H54 (cell line): ENCODE results near the gene ZNF678.
A peak's percentile ranks its signal among the peaks of the same experiment; 100 is the strongest.
"Not testable (repeated sequence)": the region's sequence is repeated elsewhere in the genome, so short reads cannot be mapped to it uniquely, and the experiment has no call there.

Experiments
- DNase-seq: peaks from one replicate; pipeline ENCODE4 v3.0.0; 2011; ENCODE audit warnings: low spot score, mixed read lengths; ENCODE audit not compliant: insufficient read length
- FAIRE-seq: peaks from 3 replicates; lab custom pipeline; 2011; peaks lifted over from hg19 to GRCh38; lab: Jason Lieb, UNC
- POLR2A ChIP-seq: IDR thresholded peaks from 2 replicates; pipeline ENCODE4 v1.6.1; 2011; ENCODE audit warnings: low read depth, mild to moderate bottlenecking, low read length

The ZNF678 gene

DNA sequence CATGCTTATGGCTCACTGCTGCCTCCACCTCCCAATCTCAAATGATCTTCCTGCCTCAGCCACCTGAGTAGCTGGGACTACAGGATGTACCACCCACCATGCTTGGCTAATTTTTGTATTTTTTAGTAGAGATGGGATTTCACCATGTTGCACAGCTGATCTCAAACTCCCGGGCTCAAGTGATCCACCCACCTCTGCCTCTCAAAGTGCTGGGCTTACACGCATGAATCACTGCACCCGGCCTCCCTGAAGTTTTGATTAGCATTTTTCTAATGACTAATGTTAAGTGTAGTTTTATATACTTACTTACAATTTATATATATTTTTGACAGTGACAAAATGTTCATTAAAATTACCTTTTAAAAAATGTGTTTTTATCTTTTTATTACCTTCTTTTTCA is 41.1 kb downstream of the ZNF678 start:
- TF ChIP-seq POLR2A, result no peak
- FAIRE-seq, result no peak

DNA sequence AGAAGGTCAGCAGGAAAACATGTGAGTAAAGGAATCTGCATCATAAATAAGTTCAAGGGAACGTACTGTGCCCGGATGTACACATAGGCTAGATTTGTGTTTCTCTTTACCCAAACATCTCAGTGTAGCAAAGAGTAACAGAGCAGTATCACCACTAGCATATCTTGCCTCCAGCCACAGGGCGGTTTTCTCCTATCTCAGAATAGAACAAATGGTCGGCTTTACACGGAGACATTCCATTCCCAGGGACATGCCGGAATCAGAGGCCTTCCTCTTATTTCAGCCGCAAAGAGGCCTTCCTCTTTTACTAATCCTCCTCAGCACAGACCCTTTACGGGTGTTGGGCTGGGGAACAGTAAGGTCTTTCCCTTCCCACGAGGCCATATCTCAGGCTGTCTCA is 42.9 kb downstream of the ZNF678 start:
- not testable (repeated sequence) for DNase-seq, FAIRE-seq

More for the DNA sequence above, 41.1 kb downstream of the ZNF678 start:
- DNase-seq, result no peak

DNA sequence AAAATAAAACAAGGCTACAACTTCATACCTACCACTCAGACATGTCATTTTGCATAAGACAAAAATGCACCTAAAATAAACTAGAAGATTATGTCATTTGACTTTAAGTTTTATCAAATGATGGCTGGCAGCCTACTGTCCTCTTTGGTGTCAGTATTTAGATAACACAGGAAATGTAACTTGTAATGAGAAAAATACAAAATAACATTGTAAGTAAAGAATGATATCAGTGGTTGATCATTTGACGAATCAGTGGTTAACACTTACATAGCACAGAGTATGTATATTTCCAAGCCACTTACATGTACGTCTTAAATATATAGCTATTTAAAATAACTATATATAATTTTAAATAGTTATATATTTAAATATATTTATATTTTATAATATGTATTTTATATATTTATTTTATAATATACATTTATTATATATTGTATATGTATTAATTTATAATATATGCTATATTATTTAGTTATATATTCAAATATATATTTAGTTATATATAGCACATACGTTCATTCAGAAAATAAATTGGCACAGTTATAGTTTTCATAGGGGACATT is 44.1 kb downstream of the ZNF678 start:
- DNase-seq, result no peak
- FAIRE-seq, result no peak
- no peak for TF ChIP-seq POLR2A

GRCh38 chr1:227612658-227613057 is 49.3 kb downstream of the ZNF678 start:
- no peak for TF ChIP-seq POLR2A
- no peak for FAIRE-seq
- no peak for DNase-seq

GRCh38 chr1:227613526-227613925 is 50.2 kb downstream of the ZNF678 start:
- FAIRE-seq (no peak), DNase-seq (no peak)
- TF ChIP-seq POLR2A, result no peak

GRCh38 chr1:227621211-227621610 is 57.9 kb downstream of the ZNF678 start:
- no peak for FAIRE-seq
- DNase-seq, result peak; percentile 11
- no peak for TF ChIP-seq POLR2A

DNA sequence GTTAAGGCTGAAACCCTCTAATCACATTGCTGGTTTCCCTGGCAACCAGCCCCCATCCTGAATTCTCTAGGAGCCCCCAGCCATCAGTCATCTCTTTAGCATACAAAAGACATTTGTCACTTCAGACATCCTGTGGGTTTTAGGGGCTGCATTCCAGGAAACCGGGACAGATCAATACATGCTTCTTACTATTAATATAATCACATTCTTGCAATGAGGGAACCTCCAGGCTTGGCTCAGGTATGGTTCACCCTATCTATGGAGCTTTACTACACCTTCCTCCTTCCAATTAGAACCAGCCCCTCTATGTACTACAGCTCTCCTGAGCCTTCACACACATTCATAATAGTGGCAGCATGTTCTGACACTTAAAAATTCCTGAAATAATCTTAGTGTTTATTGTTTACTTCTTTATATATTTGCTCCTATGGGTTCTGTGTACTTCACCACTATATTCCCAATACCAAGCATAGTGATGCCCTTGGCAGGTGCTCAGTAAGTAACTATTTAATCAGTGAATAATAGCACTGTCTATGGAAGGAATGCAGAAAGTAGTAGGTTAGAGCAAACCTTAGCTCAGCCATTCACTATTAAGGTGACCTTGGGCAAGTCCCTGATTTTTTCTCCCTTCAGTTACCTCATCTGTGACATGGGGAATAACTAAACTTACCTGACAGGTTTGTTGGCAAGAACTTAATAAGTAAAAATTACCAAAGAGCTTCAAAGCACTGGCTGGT is 59.6 kb downstream of the ZNF678 start:
- no peak for DNase-seq
- no peak for FAIRE-seq
- TF ChIP-seq POLR2A, result no peak

DNA sequence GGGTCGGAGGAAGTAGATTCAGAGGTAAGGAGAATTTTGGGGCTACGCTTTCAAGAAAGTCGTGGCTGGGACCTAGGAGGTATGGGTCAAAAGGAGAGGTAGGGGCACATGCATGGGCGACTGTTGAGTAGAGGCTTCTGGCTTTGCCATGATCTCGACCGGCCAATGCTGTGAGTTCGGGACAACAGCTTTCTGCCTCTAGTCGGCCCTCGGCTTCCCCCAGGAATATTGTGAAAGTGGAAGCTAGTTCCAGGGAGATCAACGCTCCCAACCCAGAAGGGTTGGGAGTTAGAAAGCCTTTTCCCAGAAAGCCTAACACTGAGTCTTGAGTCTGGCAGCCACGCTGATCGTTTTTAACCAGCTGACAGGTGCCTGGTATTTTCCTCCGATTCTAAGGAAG is 69.0 kb downstream of the ZNF678 start:
- TF ChIP-seq POLR2A, result no peak
- FAIRE-seq, result no peak
- DNase-seq, result no peak

- no peak for TF ChIP-seq POLR2A
- FAIRE-seq (no peak), DNase-seq (no peak)
These were observed 72.2 kb downstream of the ZNF678 start for GRCh38 chr1:227635596-227635995.

GRCh38 chr1:227654431-227654830 is 91.1 kb downstream of the ZNF678 start:
- FAIRE-seq, result no peak
- TF ChIP-seq POLR2A, result no peak
- no peak for DNase-seq

DNA sequence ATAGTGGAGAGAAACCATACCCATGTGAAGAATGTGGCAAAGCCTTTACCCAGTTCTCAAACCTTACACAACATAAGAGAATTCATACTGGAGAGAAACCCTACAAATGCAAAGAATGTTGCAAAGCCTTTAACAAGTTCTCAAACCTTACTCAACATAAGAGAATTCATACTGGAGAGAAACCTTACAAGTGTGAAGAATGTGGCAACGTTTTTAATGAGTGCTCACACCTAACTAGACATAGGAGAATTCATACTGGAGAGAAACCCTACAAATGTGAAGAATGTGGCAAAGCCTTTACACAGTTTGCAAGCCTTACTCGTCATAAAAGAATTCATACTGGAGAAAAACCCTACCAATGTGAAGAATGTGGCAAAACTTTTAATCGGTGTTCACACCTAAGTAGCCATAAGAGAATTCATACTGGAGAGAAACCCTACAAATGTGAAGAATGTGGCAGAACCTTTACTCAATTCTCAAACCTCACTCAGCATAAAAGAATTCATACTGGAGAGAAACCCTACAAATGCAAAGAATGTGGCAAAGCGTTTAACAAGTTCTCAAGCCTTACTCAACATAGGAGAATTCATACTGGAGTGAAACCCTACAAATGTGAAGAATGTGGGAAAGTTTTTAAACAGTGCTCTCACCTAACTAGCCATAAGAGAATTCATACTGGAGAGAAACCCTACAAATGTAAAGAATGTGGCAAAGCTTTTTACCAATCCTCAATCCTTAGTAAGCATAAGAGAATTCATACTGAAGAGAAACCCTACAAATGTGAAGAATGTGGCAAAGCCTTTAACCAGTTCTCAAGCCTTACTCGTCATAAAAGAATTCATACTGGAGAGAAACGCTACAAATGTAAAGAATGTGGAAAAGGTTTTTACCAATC is 91.7 kb downstream of the ZNF678 start:
- no peak for TF ChIP-seq POLR2A
- FAIRE-seq, result peak; percentile 20
- no peak for DNase-seq

DNA sequence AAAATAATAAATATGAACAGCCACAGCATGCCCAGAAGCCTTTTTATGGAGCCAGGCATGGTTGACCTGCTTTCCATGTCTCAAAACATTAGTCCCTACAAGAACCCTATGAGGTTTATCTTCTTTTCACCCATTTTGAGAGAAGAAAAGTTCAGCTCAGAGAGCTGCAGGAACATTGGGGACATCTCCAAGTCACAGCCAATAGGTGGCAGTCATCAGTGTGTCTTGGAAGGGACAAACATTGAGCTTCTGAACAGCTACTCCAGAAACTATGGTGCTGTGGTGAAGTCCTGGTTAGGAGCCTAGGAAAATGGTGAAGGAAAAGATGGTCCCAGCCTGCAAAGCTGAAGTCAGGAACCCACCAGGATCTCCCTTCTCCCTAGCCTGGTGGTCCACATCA is 98.1 kb downstream of the ZNF678 start:
- FAIRE-seq (no peak), DNase-seq (no peak)
- no peak for TF ChIP-seq POLR2A

- DNase-seq (no peak), FAIRE-seq (no peak)
- TF ChIP-seq POLR2A, result no peak
These were observed 99.6 kb downstream of the ZNF678 start for GRCh38 chr1:227662933-227663332.

- TF ChIP-seq POLR2A, result no peak
- FAIRE-seq, result no peak
These were observed 102.9 kb downstream of the ZNF678 start for GRCh38 chr1:227666286-227666685.

More at GRCh38 chr1:227666286-227666685, 102.9 kb downstream of the ZNF678 start:
- no peak for DNase-seq
